Esophagus squamous epithelium (tissue), 4 donors: ENCODE measurements around the gene PRKCE.

Experiments
- POLR2A ChIP-seq, 4 donors: fragments of 450-650 bp; IDR thresholded peaks; one replicate each; pipeline ENCODE4 v1.6.1; 2017; ENCODE audit warnings: antibody characterized with exemption in 4 of 4, mild to moderate bottlenecking in 4 of 4, moderate library complexity in 3 of 4
- TF ChIP-seq, protein P1 (sequence below), 6 experiments: fragments of 450-650 bp in 4 of 6; fragments of 200-600 bp in 2 of 6; sonication (generic) in 2 of 6; IDR thresholded peaks; one replicate each; pipeline ENCODE4 v1.5.1; 2016 to 2019; ENCODE audit warnings: antibody characterized with exemption in 6 of 6, mild to moderate bottlenecking in 4 of 6, moderate library complexity in 4 of 6

DNA sequence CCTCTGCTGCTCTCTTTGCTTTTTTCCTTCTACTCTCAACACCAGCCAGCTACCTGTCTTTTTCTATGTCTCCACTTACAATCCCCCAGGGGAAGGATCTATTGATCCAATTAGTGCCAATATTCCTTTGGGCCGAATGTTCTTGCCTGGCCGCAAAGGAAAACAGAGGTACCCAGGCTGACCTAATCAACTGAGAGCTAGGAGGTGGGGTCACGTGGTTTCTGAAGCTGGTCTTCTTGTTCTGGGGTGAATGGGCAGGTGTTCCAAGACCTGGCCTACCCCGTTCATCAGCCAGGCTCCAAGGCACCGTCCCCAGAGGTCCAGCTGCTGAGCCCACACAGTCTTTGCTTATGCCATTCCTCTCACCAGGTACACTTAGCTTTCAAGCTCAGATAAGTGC, 580.2 kb downstream of the PRKCE start:
- TF ChIP-seq, protein P1, sequence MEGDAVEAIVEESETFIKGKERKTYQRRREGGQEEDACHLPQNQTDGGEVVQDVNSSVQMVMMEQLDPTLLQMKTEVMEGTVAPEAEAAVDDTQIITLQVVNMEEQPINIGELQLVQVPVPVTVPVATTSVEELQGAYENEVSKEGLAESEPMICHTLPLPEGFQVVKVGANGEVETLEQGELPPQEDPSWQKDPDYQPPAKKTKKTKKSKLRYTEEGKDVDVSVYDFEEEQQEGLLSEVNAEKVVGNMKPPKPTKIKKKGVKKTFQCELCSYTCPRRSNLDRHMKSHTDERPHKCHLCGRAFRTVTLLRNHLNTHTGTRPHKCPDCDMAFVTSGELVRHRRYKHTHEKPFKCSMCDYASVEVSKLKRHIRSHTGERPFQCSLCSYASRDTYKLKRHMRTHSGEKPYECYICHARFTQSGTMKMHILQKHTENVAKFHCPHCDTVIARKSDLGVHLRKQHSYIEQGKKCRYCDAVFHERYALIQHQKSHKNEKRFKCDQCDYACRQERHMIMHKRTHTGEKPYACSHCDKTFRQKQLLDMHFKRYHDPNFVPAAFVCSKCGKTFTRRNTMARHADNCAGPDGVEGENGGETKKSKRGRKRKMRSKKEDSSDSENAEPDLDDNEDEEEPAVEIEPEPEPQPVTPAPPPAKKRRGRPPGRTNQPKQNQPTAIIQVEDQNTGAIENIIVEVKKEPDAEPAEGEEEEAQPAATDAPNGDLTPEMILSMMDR (IDR thresholded peaks at IDR 0.05), result no peak
- TF ChIP-seq POLR2A (IDR thresholded peaks at IDR 0.05), result no peak
